CD4-positive, alpha-beta T cell treated with Interleukin-4 for 4 hours (primary cell): ENCODE measurements around the gene DMXL2.
"Not testable (repeated sequence)": the region's sequence is repeated elsewhere in the genome, so short reads cannot be mapped to it uniquely, and the experiment has no call there.

ENCODE experiments used
- DNase-seq: peaks from one replicate; pipeline ENCODE4 v3.0.0-alpha.2; 2020

Gene DMXL2

DNA sequence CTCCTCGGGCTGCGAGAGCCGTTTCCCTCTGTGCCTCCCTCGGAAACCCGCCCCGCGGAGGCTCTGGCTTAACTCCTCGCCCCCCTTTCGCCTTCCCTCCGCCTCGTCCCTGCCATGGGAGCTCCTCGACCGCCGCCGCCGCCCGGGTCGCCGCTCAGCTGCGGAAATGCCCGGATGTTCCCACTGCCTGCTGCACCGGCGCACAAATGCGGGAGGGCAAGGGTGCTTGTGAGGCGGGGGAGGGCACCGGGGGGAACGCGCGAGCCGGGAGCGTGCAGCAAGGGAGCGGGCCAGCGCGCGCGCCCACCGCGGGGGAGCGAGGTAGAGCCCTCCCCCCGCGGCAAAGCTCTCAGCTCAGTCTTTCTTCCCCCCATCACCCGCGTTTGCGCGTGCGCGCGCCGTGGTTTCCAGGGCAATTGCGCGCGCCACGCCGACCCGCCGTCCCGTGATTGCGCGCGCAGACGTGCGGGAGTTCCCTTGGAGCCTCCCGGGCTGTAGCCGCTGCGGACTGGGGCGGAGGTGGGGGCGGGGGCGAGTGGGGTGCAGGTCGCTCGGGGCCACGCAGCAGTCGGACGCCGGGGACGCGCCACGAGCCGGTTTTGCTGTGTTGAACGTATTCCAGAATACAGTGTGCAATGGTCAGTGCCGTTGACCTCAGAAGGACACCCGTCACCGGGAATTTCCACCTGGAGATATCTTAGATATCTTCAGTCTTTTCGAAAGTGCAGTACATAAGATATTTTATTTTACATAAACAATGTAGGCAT lies at the start of gene DMXL2:
Gene DMXL2 (minus strand): TSS at position 168 of the 767 bp plus-strand sequence. CDS start 226 bp downstream, outside the sequence.
- peak; percentile 51 for DNase-seq

DNA sequence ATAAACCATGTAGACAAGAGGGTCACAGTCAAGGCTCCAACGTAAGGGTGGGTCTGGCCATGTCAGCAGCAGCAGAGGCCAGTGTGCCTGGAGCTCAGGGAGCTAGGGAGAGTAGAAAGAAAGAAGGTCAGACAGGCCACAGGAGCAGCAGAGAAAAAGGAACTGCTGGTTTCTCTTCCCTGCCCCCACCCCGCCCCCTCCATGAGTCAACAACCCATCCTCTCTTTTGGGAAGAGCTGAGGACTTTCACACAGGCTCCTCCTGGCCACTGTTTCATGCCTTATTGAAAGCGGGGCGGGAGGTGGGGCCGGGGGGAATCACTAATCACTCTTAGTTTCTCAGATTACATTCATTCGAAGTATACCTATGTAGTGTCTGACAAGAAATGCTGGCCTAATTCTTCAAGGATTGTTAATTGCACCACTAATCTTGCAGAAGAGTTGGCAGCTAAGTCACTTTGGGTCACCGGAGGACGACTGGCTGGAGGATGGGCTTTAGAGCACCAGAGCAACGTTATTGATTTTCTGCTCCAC lies 49.6 kb upstream of the DMXL2 start:
- DNase-seq = no peak

- DNase-seq = no peak
These were observed 46.8 kb upstream of the DMXL2 start for GRCh38 chr15:51669381-51669780.

DNA sequence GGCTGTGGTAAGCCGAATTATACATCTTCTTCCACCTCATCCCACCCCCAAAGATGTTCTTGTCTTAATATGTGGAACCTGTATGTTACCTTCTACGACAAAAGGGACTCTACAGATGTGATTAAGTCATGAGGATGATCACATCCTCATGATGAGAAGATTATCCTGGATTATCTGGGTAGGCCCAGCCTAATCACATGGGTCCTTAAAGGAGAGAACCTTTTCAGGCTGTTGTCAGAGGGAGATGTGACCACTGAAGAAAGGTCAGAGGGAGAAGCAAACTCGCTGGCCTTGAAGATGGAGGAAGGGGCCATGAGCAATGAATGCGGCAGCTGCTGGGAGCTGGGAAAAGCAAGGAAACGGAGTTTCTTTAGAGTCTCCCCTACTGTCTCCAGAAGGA lies 45.9 kb upstream of the DMXL2 start:
- no peak for DNase-seq

DNA sequence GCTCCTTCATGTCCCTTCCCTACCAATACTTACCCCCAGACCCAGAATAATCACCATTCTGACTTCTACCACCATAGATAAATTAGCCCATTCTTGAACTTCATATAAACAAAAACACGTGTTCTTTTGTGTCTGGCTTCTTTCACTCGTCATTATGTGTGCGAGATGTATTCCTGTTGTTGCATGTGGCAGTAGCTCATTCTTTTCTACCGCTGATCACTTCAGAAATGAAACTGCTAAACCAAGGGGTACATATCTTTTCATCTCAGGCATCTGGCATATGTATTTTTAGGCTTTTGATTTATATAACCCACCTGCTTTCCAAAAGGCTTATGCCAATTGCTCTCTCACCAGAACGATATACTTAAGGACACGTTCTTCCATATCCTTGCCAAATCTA lies 44.9 kb upstream of the DMXL2 start:
- no peak for DNase-seq

GRCh38 chr15:51661072-51661471 lies 38.5 kb upstream of the DMXL2 start:
- no peak for DNase-seq

- no peak for DNase-seq
These were observed 36.1 kb upstream of the DMXL2 start for GRCh38 chr15:51658664-51659063.

- DNase-seq = not testable (repeated sequence)
These were observed 33.0 kb upstream of the DMXL2 start for GRCh38 chr15:51655401-51656057.

GRCh38 chr15:51652084-51652668 lies 29.6 kb upstream of the DMXL2 start:
- DNase-seq = no peak

DNA sequence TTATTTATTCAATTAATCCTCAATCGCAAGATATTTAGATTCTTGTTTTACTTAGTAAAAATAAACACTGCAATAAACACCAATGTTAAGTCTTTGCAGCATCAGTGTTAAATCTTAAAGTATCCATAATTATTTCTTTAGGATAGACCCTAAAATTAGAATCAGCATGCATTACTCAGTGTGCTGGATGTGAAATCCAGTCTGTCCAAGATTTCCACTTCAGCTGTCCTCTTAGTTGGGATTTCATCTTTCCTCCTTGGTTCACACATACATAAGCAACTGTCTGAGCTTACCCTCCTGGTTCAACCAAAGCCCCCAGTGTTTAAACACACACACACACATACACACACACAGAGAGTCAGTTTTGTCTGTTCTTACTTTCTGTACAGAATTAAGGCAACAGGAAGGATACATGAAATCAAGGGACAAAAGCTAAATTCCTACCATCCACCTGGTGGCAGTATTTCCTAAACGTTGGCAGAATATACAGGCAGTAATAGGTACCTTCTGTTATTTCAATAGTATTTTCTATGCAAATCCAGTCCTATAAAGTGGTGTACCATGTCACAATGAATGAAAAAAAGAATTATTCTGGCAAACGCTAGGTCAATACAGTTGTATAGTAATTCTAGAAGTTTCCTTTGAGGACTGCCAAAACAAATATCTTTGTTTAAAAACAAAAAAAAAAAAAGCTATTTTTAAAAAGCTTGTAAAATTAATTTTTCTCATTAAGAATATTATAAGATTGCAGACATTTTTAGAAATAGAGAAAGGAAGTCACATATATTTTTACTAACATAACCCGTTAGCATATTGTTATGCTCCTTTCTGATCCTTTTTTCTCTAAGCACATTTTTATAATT lies 27.3 kb upstream of the DMXL2 start:
- DNase-seq = peak; percentile 77

DNA sequence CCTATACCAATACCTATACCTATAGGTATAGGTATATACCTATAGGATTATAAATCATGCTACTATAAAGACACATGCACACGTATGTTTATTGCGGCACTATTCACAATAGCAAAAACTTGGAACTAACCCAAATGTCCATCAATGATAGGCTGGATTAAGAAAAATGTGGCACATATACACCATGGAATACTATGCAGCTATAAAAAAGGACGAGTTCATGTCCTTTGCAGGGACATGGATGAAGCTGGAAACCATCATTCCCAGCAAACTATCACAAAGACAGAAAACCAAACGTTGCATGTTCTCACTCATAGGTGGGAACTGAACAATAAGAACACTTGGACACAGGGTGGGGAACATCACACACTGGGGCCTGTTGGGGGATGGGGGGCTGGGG lies 26.1 kb upstream of the DMXL2 start:
- not testable (repeated sequence) for DNase-seq

DNA sequence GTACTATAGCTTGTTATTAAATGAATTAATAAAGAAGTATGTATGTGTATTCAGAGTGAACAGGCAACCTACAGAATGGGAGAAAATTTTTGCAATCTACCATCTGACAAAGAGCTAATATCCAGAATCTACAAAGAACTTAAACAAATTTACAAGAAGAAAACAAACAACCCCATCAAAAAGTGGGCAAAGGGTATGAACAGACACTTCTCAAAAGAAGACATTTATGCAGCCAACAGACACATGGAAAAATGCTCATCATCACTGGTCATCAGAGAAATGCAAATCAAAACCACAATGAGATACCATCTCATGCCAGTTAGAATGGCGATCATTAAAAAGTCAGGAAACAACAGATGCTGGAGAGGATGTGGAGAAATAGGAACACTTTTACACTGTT lies 25.5 kb upstream of the DMXL2 start:
- not testable (repeated sequence) for DNase-seq

- no peak for DNase-seq
These were observed 24.6 kb upstream of the DMXL2 start for GRCh38 chr15:51647128-51647562.

DNA sequence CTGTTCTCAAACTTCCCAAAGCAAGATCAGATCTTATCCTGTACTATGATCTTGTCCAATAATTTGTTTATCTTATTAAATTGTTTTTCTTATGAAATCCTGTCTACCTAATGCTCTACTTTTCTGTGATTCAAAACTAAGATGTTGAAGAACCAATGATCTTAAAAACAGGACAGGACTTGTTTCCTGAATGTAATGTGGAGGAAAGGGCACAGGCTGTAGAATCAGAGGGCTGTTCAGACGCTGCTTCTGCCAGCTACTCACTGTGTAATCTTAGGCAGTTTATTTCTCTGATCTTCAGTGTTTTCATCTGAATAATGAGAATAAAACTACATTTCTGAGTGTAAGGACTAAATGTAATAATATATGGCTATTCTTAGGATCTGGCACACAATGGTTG lies 20.1 kb upstream of the DMXL2 start:
- no peak for DNase-seq

- no peak for DNase-seq
These were observed 19.0 kb upstream of the DMXL2 start for GRCh38 chr15:51641490-51642130.

DNA sequence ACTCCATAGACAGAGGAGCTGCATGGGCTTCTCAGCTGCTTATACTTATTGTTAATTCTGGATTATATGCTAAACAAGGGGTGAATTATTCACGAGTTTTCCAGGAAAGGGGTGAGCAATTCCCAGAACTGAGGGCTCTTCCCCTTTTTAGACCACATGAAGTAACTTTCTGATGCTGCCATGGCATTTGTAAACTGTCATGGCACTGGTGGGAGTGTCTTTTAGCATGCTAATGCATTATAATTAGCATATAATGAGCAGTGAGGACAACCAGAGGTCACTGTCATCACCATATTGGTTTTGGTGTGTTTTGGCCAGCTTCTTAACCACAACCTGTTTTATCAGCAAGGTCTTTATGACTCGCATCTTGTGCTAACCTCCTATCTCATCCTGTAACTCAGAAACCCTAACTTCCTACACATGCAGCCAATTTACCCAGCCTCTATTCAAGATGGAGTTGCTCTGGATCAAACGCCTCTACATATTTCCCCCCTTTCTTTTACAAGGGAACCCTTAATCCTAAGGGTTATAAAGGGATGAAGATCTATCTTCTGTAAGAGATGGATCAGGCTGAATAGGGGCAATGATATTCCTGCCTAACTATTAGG lies 12.1 kb upstream of the DMXL2 start:
- DNase-seq = no peak

DNA sequence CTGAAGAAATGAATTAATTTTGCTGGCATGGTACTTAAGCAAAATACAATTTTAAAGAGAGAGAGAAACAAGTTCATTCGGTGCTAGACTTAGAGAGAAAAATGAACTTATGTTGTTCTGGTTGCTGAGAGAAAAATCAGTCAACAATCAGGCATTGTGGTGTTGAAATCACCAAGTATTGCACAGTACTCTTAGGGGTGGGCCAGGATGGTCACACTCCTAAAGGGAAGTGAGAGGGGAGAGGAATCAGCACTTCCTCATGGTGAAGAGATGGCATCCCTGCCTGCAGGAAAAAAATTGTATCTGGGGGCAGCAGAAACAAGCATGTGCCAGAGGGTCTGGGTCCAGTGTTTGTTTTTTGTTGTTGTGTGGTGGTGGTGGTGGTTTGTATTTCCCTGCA lies 7.0 kb upstream of the DMXL2 start:
- no peak for DNase-seq

DNA sequence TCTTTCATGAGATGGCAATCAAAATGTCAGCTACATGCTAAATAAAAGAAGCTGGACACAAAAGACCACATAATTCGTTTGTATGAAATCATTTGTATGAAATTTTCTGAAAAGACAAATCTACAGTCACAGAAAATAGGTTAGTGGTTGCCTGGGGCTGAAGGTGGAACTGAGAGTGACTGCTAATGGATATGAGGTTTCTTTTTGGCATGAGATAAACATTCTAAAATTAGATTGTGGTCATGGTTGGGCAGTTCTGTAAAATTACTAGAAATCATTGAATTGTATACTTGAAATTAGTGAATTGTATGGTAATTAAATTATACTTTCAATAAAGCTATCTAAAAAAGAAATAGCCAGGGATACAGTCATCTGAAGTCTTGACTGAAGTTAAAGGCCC lies 2.7 kb upstream of the DMXL2 start:
- no peak for DNase-seq

DNA sequence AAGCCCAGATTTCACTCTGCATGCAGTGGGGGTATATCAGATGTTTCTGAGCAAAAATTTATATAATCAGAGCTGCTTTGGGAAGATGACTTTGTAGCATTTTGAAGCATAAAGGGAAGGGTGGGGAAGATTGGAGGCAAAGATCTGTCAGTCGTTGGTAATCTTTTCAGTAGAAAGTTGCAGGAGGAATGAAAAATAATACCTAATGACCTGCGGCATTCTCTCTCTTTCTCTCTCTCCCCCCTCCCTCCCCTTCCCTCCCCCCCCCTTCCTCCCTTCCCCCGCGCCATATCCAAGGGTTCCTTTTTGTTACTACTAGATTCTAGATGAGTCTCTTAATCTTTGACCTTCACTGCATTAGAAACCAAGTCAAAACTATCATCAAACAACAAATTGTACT lies 1.5 kb upstream of the DMXL2 start:
- DNase-seq = no peak

DNA sequence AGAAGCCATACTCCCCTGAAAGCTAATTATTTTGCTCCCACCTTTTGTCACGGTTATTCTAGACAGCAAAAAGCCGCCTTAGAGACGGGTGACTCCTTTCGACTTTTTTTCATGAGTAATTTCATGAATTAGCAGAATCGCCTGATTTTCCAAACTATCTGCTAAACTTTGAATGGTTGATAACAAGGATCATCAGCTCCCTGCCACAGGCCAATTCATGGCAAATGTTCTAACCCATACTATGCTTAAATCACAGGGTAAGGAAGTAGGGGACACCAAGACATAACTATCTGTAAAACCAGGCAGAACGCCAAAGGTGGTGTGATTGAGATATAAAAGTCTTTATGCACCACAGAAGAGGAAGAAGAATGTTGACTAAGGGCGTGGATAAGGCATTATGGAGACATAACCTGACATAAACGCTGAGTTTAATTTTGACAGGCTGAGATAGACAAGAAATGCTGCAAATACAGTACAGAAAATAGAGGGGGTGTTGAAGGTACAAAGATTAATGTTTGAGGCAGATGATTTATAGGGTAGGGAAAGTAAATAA lies 891 bp upstream of the DMXL2 start:
- no peak for DNase-seq

GRCh38 chr15:51621936-51622603 lies 501 bp downstream of the DMXL2 start:
- DNase-seq = no peak
